Measurements from ENCODE around the gene MAPK8IP3. TPM values are rescaled to one million over a fixed set of nuclear protein-coding genes. Genes with fewer than 3 reads are reported as not detected.

Gene MAPK8IP3
- total and polyA plus RNA-seq, 9 of the 15 experiments (the other 6 are each of a cell fraction or from before 2014, with no cell fraction given): 0.17 to 58.7 (median 16.7) TPM

DNA sequence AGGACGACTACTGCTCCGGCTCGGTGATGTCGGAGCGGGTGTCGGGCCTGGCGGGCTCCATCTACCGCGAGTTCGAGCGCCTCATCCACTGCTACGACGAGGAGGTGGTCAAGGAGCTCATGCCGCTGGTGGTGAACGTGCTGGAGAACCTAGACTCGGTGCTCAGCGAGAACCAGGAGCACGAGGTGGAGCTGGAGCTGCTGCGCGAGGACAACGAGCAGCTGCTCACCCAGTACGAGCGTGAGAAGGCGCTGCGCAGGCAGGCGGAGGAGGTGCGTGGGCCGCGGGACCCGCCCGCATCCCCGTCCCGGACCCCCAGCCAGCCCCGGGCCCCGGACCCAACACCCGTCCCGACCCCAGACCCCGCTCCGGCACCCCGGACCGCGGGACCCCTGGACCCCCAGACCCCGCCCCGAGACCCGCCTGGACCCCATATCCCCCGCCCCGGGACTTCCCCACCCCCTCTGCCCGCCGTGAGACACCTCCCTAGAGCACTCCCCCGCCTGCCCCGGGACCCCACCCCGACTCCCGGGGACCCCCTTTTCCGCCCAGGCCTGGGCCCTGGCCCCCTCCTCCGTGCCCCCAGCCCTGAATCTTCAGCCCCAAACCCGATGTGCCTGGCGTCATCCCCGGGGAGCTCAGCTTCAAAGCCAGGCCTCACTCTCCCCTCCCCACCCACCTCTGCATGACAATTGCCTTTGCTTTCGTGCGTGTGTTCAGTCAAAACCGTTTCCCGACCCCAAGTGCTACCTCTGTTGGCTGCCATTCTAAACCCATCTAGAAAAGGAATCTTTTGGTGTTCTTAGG, 594 bp downstream of the MAPK8IP3 start (continued):
- TF ChIP-seq ZBTB5 (IDR thresholded peaks at IDR 0.05) (no peak), YY1 (IDR thresholded peaks at IDR 0.05; ENCODE audit: borderline replicate concordance in 1 of 3, control insufficient read depth in 1 of 3, extremely low read depth in 1 of 3, insufficient read depth in 3 of 3, insufficient read length in 1 of 3, insufficient replicate concordance in 2 of 3, low read depth in 1 of 3, low read length in 2 of 3) (no peak), ZNF445 (CRISPR knock-in tag; IDR thresholded peaks at IDR 0.05; ENCODE audit: low read depth) (no peak), SOX6 (IDR thresholded peaks at IDR 0.05) (no peak), TEAD4 (IDR thresholded peaks at IDR 0.05; ENCODE audit: low read length) (no peak), TEAD4 (CRISPR knock-in tag; IDR thresholded peaks at IDR 0.05; ENCODE audit: borderline replicate concordance) (no peak), CHD4 (IDR thresholded peaks at IDR 0.05; ENCODE audit: insufficient read depth, insufficient replicate concordance, low read depth, low read length, poor library complexity, severe bottlenecking) (no peak), MCM7 (IDR thresholded peaks at IDR 0.05) (no peak), CTBP1 (IDR thresholded peaks at IDR 0.05; ENCODE audit: borderline replicate concordance) (no peak), ZNF212 (CRISPR knock-in tag; IDR thresholded peaks at IDR 0.05) (no peak)
- TF ChIP-seq, protein P1, sequence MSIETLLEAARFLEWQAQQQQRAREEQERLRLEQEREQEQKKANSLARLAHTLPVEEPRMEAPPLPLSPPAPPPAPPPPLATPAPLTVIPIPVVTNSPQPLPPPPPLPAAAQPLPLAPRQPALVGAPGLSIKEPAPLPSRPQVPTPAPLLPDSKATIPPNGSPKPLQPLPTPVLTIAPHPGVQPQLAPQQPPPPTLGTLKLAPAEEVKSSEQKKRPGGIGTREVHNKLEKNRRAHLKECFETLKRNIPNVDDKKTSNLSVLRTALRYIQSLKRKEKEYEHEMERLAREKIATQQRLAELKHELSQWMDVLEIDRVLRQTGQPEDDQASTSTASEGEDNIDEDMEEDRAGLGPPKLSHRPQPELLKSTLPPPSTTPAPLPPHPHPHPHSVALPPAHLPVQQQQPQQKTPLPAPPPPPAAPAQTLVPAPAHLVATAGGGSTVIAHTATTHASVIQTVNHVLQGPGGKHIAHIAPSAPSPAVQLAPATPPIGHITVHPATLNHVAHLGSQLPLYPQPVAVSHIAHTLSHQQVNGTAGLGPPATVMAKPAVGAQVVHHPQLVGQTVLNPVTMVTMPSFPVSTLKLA (conservative IDR thresholded peaks at IDR 0.05): no peak
- TF ChIP-seq, protein P2, sequence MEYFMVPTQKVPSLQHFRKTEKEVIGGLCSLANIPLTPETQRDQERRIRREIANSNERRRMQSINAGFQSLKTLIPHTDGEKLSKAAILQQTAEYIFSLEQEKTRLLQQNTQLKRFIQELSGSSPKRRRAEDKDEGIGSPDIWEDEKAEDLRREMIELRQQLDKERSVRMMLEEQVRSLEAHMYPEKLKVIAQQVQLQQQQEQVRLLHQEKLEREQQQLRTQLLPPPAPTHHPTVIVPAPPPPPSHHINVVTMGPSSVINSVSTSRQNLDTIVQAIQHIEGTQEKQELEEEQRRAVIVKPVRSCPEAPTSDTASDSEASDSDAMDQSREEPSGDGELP (CRISPR knock-in tag; IDR thresholded peaks at IDR 0.05; ENCODE audit: borderline replicate concordance): peak; percentile 31; the same call in 1 of the 2 replicates
